Smooth muscle cell of the coronary artery (primary cell): ENCODE data around the gene USP11. TPM values are rescaled to one million over a fixed set of nuclear protein-coding genes. Genes with fewer than 3 reads are reported as not detected.

ENCODE experiments used
- total RNA-seq: library from RNA; depleted of rRNA; stranded (reverse); fragments of >200 nt; gene quantifications from 2 replicates; pipeline ENCODE4 v1.2.3, GENCODE V29; 2014; ENCODE audit warnings: low replicate concordance

USP11 gene
- total RNA-seq: 43.2 and 63.9 TPM in 2 replicates

DNA sequence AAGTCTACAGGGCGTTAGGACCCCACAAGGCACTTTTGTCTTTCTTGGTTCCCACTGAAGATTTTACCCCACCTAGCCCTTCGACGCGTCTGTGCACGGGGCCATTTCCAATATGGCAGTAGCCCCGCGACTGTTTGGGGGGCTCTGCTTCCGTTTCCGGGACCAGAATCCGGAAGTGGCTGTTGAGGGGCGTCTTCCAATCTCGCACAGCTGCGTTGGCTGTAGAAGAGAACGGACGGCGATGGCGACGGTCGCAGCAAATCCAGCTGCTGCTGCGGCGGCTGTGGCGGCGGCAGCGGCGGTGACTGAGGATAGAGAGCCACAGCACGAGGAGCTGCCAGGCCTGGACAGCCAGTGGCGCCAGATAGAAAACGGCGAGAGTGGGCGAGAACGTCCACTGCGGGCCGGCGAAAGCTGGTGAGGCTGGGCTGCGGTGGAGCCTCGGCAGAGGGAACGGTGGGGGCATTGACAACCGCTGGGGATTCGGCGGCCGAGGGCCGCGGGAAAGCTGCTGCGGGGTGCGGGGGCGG is at the start of gene USP11:
USP11 (plus strand) TSS at position 207 of the 530 bp plus-strand sequence; CDS start at position 242, 35 bp downstream.

DNA sequence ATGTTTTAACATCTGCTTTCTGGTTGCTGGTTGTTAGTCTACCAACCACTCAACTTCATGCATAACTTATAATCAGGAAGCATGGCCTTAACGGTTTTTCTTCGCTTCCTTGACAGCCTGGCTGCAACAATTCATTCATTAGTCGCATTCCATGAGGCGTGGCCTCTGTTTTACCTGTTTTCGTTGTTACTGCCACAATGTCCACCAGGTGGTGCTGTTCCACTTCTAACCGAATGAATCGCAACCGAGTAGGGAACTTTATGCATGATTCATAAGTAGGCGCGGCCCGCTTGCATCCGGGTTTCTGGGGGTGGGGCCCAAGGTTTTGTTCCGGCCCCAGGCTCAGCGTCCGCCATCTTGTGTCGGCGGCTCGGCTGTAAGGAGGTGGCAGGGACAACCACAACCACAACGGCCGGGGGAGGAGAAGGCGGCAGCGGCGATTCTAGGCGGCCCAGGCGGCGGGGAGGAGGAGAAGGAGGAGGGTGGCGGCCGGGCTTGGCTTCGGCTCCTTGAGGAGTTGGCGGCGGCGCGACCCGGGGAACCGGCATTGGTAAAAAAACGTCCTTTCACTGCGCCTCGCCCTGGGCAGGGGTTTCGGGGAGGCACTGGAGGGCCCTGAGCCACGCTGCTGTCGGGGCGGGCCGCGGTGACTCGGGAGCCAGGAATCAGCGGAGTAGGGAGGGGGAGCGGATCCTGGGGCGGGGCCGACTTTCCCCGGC is 39.2 kb upstream of the USP11 start, which contains the start of gene UBA1:
UBA1 (plus strand) TSS at position 355 of the 719 bp plus-strand sequence. CDS start 4,974 bp downstream, outside the sequence.

GRCh38 chrX:47218280-47218919 is 14.4 kb upstream of the USP11 start, which contains the start of gene CDK16:
Gene CDK16 (plus strand): TSS chrX:47218681. CDS start chrX:47223558, 4,877 bp downstream.

Other genes starting within 250 kb of the USP11 start
- gene RGN, start 154.6 kb upstream of the USP11 start, total RNA-seq: 1.5 and 5.6 TPM in 2 replicates
- 36.4 and 91.0 TPM in 2 replicates for gene NDUFB11, start 88.3 kb upstream of the USP11 start, total RNA-seq
- gene RBM10, start 87.8 kb upstream of the USP11 start, total RNA-seq: 44.3 and 49.5 TPM in 2 replicates
- gene UBA1, start 39.2 kb upstream of the USP11 start, total RNA-seq: 106 and 131 TPM in 2 replicates
- 39.4 and 58.6 TPM in 2 replicates for gene CDK16, start 14.3 kb upstream of the USP11 start, total RNA-seq
- gene ZNF157, start 137.6 kb downstream of the USP11 start, total RNA-seq: 0.12 TPM in 1 of 2 replicates, not detected in the other